Heart left ventricle (tissue), 13 donors: Measurements from ENCODE around the gene HDGFL3.
"Not testable (repeated sequence)": the region's sequence is repeated elsewhere in the genome, so short reads cannot be mapped to it uniquely, and the experiment has no call there.

ENCODE experiments used
- POLR2A ChIP-seq, 2 donors: fragments of 450-650 bp; IDR thresholded peaks; one replicate each; pipeline ENCODE4 v1.6.1; 2017; ENCODE audit warnings: antibody characterized with exemption in 2 of 2, mild to moderate bottlenecking in 2 of 2, moderate library complexity in 2 of 2
- TF ChIP-seq, protein P1 (sequence below), 12 donors: fragments of 200-600 bp; sonication (generic) in 4 of 12; IDR thresholded peaks; one replicate each; pipeline versions ENCODE4 v1.5.0 to v1.8.0; 2018 to 2022; ENCODE audit warnings: antibody characterized with exemption in 12 of 12, mild to moderate bottlenecking in 5 of 12
- donor health status: ischemic (EF 13 %, LVEDD 7.1; RV severe dilation, severe dysfunction).
- donor health status: DM: no; HTN: yes; CAD: no.
- donor health status: DM: no; HTN: no; CAD: no.
- donor health status: ischemic (EF 25% LVEDD 6.9; RV normal size, moderate dysfunction).
- donor health status: ischemic (EF 25% LVEDD 5.7; RV mildly dilated, moderate dysfunction).
- donor health status: ischemic (EF 35%, LVEDD 5.7; RV mildly dilated, moderate dysfunction).
- donor health status: nonischemic (EF 11% LVEDD 7.7; RV severe dilation, severe dysfunction).
- donor health status: DM: yes; HTN: yes; CAD: no.
- donor health status: PGD.
- donor health status: ischemic (EF 29% LVEDD 5.4; RV normal size, mild dysfunction).
- donor health status: nonischemic (EF 23%, LVEDD 6.1; RV moderate dilation, normal function).

DNA sequence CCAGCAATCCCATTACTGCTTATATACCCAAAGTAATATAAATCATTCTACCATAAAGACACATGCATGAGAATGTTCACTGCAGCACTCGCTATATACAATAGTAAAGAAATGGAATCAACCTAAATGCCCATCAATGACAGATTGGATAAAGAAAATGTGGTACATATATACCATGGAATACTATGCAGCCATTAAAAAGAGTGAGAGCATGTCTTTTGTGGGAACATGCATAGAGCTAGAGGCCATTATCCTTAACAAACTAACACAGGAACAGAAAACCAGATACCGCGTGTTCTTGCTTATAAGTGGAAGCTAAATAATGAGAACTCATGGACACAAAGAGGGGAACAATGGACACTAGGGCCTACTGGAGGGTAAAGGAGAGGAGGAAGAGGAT is 65.5 kb downstream of the HDGFL3 start:
- TF ChIP-seq, protein P1, sequence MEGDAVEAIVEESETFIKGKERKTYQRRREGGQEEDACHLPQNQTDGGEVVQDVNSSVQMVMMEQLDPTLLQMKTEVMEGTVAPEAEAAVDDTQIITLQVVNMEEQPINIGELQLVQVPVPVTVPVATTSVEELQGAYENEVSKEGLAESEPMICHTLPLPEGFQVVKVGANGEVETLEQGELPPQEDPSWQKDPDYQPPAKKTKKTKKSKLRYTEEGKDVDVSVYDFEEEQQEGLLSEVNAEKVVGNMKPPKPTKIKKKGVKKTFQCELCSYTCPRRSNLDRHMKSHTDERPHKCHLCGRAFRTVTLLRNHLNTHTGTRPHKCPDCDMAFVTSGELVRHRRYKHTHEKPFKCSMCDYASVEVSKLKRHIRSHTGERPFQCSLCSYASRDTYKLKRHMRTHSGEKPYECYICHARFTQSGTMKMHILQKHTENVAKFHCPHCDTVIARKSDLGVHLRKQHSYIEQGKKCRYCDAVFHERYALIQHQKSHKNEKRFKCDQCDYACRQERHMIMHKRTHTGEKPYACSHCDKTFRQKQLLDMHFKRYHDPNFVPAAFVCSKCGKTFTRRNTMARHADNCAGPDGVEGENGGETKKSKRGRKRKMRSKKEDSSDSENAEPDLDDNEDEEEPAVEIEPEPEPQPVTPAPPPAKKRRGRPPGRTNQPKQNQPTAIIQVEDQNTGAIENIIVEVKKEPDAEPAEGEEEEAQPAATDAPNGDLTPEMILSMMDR (IDR thresholded peaks at IDR 0.05) = not testable (repeated sequence)
- TF ChIP-seq POLR2A (IDR thresholded peaks at IDR 0.05) = not testable (repeated sequence)
